Heart right ventricle (tissue), 16 donors: ENCODE results near the gene ITGB2. TPM values are rescaled to one million over a fixed set of nuclear protein-coding genes. Genes with fewer than 3 reads are reported as not detected.

Experiments
- ATAC-seq, 8 donors: fragments of 200-7000 bp; cut with Tn5 transposase; one replicate each; pipeline ENCODE4 v1.9.1; 2020; ENCODE audit warnings: mild to moderate bottlenecking in 8 of 8, moderate library complexity in 8 of 8, moderate number of reproducible peaks in 1 of 8
- DNase-seq, 2 donors: peaks; one replicate each; pipeline ENCODE4 v3.0.0-alpha.2; 2020
- H3K27ac ChIP-seq, 10 donors: fragments of 200-600 bp; sonication (generic) in 2 of 10; one replicate each; pipeline versions ENCODE4 v1.5.0 to v1.8.0; 2020 to 2022; ENCODE audit warnings: mild to moderate bottlenecking in 3 of 10
- H3K27me3 ChIP-seq, 7 donors: fragments of 200-600 bp; one replicate each; pipeline ENCODE4 v1.8.0; 2021 to 2022; ENCODE audit warnings: mild to moderate bottlenecking in 2 of 7
- H3K36me3 ChIP-seq, 9 donors: fragments of 200-600 bp; sonication (generic) in 1 of 9; one replicate each; pipeline versions ENCODE4 v1.5.0 to v1.8.0; 2020 to 2022; ENCODE audit warnings: mild to moderate bottlenecking in 2 of 9
- H3K4me1 ChIP-seq, 9 donors: fragments of 200-600 bp; sonication (generic) in 1 of 9; one replicate each; pipeline versions ENCODE4 v1.5.0 to v1.8.0; 2020 to 2022; ENCODE audit warnings: mild to moderate bottlenecking in 4 of 9
- H3K4me3 ChIP-seq, 10 donors: fragments of 200-600 bp; sonication (generic) in 2 of 10; one replicate each; pipeline versions ENCODE4 v1.5.0 to v1.8.0; 2020 to 2022; ENCODE audit warnings: mild to moderate bottlenecking in 7 of 10, moderate library complexity in 2 of 10
- H3K9me3 ChIP-seq, 11 donors: fragments of 200-600 bp in 10 of 11; sonication (generic) in 2 of 11; one replicate each; pipeline versions ENCODE4 v1.5.0 to v1.8.0; 2013 to 2022; ENCODE audit warnings: mild to moderate bottlenecking in 2 of 11, control low read depth in 1 of 11, moderate library complexity in 1 of 11
- CTCF ChIP-seq, 9 donors: fragments of 200-600 bp; sonication (generic) in 2 of 9; IDR thresholded peaks; one replicate each; pipeline versions ENCODE4 v1.5.0 to v1.8.0; 2021 to 2022; ENCODE audit warnings: antibody characterized with exemption in 9 of 9, mild to moderate bottlenecking in 5 of 9, moderate library complexity in 1 of 9
- WGBS, 2 donors: extraction: QIAGEN DNeasy Blood & Tissue Kit; methylation state at CpG; one replicate each; pipeline ENCODE4 v1.1.7; 2013; ENCODE audit warnings: inconsistent platforms in 1 of 2; 5-methylcytosine and 5-hydroxymethylcytosine counted together
- intact Hi-C, 10 donors: fragments of 100-400 bp; cut with DNase I; formaldehyde crosslinking; loops; one replicate each; pipeline versions ENCODE4 v1.11.1 to v1.14.2; 2022
- long read RNA-seq, 3 donors: library from polyadenylated mRNA; unstranded; transcript quantifications; one replicate each; pipeline ENCODE4 v2.0.0, GENCODE V29; 2020 to 2021
- polyA plus RNA-seq, 2 donors: library from polyadenylated mRNA; stranded (reverse); fragments of 200-250 nt; gene quantifications; one replicate each; pipeline ENCODE4 v1.2.3, GENCODE V29; 2013
- total RNA-seq, 10 donors: library from RNA; stranded (reverse); fragmentation: NEBNext Ultra II Directional in 3 of 10; extraction: Animal tissue kit (Norgen Biotek cat#: 25700) in 3 of 10; gene quantifications; one replicate each; pipeline versions ENCODE4 v1.2.1 to v1.2.4, GENCODE V29; 2021 to 2023
- donor health status: Arrhythmogenic right ventricular cardiomyopathy.
- donor health status: ischemic (EF 13 %, LVEDD 7.1; RV severe dilation, severe dysfunction).
- donor health status: healthy with polysubstance abuse.
- donor health status: DM: no; HTN: yes; CAD: no.
- donor health status: DM: no; HTN: no; CAD: no.
- donor health status: ischemic (EF 25% LVEDD 6.9; RV normal size, moderate dysfunction).
- donor health status: ischemic (EF 25% LVEDD 5.7; RV mildly dilated, moderate dysfunction).
- donor health status: healthy.
- donor health status: DM: yes; HTN: yes; CAD: no.
- donor health status: Ischemic cardiomyopathy.
- donor health status: ischemic (EF 35%, LVEDD 5.7; RV mildly dilated, moderate dysfunction).
- donor health status: nonischemic (EF 11% LVEDD 7.7; RV severe dilation, severe dysfunction).
- donor health status: DM: yes; HTN: yes; CAD: no.
- donor health status: PGD.
- donor health status: ischemic (EF 29% LVEDD 5.4; RV normal size, mild dysfunction).
- donor health status: nonischemic (EF 23%, LVEDD 6.1; RV moderate dilation, normal function).

Gene ITGB2
- total RNA-seq (100 to 1,000 TPM in 1 of 10 donors, 10 to 100 TPM in 5, 1 to 10 TPM in 4; 5.1 to 151 (median 10.3) TPM), polyA plus RNA-seq (10 to 100 TPM; 12.4 to 12.7 TPM)
- long read RNA-seq, donor 1, transcript ITGB2-201 (16 exons, 2,955 nt), result major isoform, 5 of 23 reads
- long read RNA-seq, donor 1, partial matches to known transcripts, result 14 of 23 reads
- long read RNA-seq, donor 1, other reads (novel, unspliced or antisense), result 4 of 23 reads
- long read RNA-seq, donor 2, transcript ITGB2-201 (16 exons, 2,955 nt), result major isoform, 5 of 18 reads
- long read RNA-seq, donor 2, partial matches to known transcripts, result 7 of 18 reads
- long read RNA-seq, donor 2, other reads (novel, unspliced or antisense), result 4 of 18 reads
- long read RNA-seq, donor 3, partial matches to known transcripts, result 2 of 3 reads
- long read RNA-seq, donor 3, other reads (novel, unspliced or antisense), result 0 of 3 reads

- H3K27me3 ChIP-seq, result peaks cover 0 to 48% (median 33%) of the 10 kb centered on the region in 7 donors
- H3K27ac ChIP-seq, result peak within 1 kb of the TSS in 4 of 10 donors; percentile 31 to 96 (median 56)
- H3K4me3 ChIP-seq, result peak within 1 kb of the TSS in 8 of 10 donors; percentile 21 to 72 (median 36)
- peaks cover 0 to 12% (median 0%) of the 10 kb centered on the region in 9 donors for H3K36me3 ChIP-seq
- peaks cover 0 to 71% (median 0%) of the 10 kb centered on the region in 9 donors for H3K4me1 ChIP-seq
- intact Hi-C loops, result no loop called here
- ATAC-seq, result peak in 7 of 8 donors; percentile 49 to 73 (median 61)
- WGBS, 2 donors, result 51 to 63% methylated on average over 29 of the region's 29 CpGs
- DNase-seq, result peak in 1 of 2 donors; percentile 52
- no peak for TF ChIP-seq CTCF (IDR thresholded peaks at IDR 0.05)
- H3K9me3 ChIP-seq, result no peaks in the 10 kb centered on the region
Observed at GRCh38 chr21:44920694-44921604, at the start of gene ITGB2. Gene ITGB2 (minus strand): TSS chr21:44920899. CDS start chr21:44910782, 10,117 bp downstream.

GRCh38 chr21:44969931-44970755 is 49.4 kb upstream of the ITGB2 start:
- no peak for TF ChIP-seq CTCF (IDR thresholded peaks at IDR 0.05)
- Histone ChIP-seq H3K4me1 (peaks cover 6 to 52% (median 33%) of the 10 kb centered on the region in 9 donors), H3K27ac (peak overlapping the region in 2 of 10 donors; percentile 30 to 80), H3K27me3 (no peaks in the 10 kb centered on the region), H3K4me3 (no peak overlapping the region), H3K36me3 (peaks cover 0 to 60% (median 2%) of the 10 kb centered on the region in 9 donors), H3K9me3 (no peaks in the 10 kb centered on the region)
- 78% methylated on average over 24 of the region's 24 CpGs for whole genome bisulfite sequencing, 2 donors
- intact Hi-C loops, result no loop called here
- no peak for DNase-seq
- ATAC-seq, result peak in 1 of 8 donors; percentile 23

GRCh38 chr21:44969066-44969670 is 48.5 kb upstream of the ITGB2 start:
- ATAC-seq, result no peak
- no peaks in the 10 kb centered on the region for H3K27me3 ChIP-seq
- DNase-seq, result no peak
- intact Hi-C loops, result no loop called here
- TF ChIP-seq CTCF (IDR thresholded peaks at IDR 0.05), result no peak
- H3K4me1 ChIP-seq, result peaks cover 6 to 61% (median 34%) of the 10 kb centered on the region in 9 donors
- H3K27ac ChIP-seq, result peak overlapping the region in 3 of 10 donors; percentile 30 to 80 (median 52)
- H3K36me3 ChIP-seq, result peaks cover 0 to 51% (median 0%) of the 10 kb centered on the region in 9 donors
- 86 to 87% methylated on average over 20 of the region's 20 CpGs for WGBS, 2 donors
- no peak overlapping the region for H3K4me3 ChIP-seq
- no peaks in the 10 kb centered on the region for H3K9me3 ChIP-seq
